Activated CD8-positive, alpha-beta memory T cell treated with anti-CD3 and anti-CD28 coated beads, Interleukin-2, amount 50 U/mL, for 24 hours (primary cell): Measurements from ENCODE around the gene HACE1.
"Not testable (repeated sequence)": the region's sequence is repeated elsewhere in the genome, so short reads cannot be mapped to it uniquely, and the experiment has no call there.

ENCODE experiments used
- DNase-seq: peaks from one replicate; pipeline ENCODE4 v3.0.0-alpha.2; 2020; ENCODE audit errors: extremely low read depth

Gene HACE1

DNA sequence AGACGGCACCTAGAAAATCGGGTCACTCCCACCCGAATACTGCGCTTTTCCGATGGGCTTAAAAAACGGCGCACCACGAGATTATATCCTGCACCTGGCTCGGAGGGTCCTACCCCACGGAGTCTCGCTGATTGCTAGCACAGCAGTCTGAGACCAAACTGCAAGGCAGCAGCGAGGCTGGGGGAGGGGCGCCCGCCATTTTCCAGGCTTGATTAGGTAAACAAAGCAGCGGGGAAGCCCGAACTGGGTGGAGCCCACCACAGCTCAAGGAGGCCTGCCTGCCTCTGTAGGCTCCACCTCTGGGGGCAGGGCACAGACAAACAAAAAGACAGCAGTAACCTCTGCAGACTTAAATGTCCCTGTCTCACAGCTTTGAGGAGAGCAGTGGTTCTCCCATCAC lies 122.2 kb downstream of the HACE1 start:
- DNase-seq, result not testable (repeated sequence)

DNA sequence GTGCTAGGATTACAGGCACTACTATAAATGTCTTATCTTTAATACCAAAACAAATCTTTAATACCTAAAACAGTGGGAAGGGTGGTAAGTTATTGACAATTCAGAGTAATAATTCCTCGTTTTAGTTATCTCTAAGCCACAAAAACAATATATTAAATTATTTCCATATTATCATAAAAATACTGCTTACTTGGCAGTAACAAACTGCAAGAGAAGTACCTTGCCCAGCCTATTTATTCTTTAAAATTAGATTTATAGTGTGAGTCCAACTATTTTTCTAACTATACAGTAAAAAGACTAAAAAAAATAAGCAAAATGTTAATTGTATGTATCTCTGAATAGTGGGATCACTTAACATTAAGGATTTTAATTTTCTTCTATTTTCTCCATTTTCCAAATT lies 123.2 kb downstream of the HACE1 start:
- no peak for DNase-seq

DNA sequence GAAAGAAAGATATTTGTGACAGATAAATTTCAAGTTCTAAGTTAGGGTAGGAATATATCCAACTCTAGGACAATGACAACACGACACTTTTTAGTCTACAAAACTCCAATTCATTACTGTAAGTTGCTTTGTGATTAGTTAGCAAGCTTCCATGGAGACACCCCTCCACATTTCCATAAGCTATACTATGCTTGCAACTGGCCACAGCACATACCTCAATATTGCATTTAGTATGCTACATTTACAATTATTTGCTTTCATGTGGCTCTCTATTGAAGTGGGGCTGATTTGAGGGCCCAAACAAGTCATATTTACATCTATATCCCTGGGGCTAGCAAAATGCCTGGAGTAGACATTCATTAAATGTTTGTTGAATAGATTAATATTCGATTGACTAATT lies 129.3 kb downstream of the HACE1 start:
- DNase-seq, result no peak

DNA sequence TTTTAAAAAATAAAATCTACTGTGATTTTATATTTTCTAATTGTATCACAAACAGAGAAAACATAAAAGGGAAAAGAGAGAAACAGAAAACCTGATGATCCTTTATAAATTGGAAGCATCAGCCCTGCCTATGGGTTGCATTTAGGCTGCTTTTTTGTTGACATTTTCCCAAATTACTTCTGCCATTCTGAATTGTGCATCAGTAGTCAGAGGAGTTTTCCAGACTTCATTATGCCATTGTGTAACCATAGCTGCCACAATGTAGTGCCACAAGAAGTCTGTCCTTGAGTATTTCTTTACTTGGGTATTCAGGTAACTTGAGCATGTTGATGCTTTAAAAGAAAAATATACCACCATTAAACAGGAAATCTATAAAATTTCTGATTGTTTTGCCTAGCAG lies 130.3 kb downstream of the HACE1 start:
- DNase-seq, result no peak

DNA sequence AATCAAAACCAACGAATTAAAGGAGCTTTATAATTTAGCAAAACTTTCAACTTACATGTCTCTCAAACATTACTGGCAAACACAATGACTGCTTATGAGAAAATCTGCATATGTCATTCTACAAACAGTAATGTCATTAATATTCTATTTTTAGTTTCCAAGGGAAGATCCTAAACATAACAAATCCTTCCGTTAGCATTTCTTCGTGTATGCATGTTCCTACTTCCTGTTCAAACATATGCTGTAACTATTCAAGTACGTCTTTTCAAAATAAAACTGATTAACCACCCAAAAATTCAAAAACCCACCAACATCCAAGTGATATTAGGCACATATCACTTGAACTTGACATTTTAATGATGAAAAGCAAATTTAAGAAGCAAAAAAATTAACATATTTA lies 131.3 kb downstream of the HACE1 start:
- DNase-seq, result no peak

DNA sequence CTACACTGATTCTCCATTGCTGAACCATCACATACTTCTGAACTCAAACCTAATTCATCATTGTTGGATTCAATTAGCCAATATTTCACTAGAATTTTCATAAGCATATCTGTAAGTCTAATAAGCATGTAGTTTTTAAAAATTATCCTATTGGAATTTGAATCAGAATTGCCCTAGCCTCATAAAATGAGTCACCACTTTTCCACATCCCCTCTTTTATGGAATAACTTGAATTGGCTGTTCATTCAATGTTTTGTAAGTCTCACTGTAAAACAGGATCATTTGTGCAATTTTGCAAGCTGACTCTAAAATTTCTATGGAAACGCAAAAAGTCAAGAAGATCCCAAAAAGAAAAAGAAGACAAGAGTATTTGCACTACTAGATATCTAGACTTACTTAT lies 141.0 kb downstream of the HACE1 start:
- DNase-seq, result no peak

DNA sequence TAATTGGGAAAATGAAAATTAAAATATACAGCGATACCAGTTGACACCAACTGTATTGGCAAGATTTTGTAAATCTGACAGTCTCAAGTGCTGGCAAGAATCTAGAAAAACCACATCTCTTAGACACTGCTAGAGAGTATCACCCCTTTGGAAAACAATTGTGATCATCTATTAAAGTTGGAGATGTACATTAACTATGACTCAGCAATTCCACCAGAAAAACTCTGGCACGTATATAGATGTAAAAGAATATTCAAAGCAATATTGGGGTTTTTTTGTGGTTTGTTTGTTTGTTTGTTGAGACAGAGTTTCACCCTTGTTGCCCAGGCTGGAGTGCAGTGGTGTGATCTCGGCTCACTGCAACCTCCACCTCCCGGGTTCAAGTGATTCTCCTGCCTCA lies 142.9 kb downstream of the HACE1 start:
- DNase-seq, result no peak

DNA sequence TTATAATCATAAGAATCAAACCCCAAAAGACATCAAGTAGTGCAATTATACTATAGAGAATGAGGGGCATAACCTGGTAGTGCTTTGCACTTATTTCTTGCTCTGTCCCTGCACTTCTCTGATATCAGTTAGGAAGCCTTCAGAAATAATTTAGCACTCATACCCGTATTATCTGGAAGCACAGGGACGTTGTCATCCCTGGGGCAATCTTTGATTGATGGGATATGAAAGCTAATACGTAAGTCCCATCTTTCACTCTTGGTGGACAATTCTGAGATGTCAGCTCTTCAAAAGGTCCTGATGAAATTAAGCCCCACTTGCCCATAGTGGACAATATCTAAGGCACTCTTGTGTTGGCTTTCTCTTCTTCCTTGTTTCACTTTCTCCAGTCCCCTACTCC lies 144.9 kb downstream of the HACE1 start:
- no peak for DNase-seq

DNA sequence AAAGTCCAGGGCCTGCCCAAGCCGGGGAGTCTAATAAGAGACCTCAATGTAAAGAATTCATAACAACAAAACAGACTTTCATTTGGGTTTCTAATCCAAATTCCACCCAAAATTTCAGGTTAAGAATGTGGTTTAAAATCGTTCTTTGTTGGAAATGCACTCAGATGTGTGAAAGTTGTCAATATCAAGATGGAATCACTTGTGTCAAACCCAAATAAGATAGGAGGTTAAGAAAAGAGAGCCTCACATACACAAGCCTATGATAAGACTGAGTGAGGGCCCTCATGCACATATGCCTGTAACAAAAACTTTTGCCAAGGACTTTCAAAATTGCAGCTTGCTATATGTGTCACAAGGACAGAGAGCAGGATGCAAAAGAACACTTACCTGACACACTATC lies 145.7 kb downstream of the HACE1 start:
- DNase-seq, result no peak

DNA sequence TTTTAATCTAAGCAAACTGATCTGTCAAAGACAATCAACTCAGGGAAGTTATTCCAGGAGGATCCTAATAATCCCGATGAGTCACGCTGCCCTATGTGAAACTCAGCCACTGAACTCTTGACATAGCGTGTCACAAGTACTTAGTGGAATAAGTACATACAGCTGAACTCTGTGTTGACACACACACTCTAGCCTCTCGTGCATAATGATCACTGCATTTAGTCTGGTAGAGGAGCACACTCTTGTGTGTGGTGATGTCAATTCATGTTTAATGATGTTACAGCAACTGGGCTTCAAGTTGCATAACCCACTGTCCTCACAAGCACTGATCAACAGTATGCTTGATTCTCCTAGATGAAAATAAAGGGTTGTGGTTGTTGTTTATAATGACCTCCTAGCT lies 148.3 kb downstream of the HACE1 start:
- DNase-seq, result no peak

DNA sequence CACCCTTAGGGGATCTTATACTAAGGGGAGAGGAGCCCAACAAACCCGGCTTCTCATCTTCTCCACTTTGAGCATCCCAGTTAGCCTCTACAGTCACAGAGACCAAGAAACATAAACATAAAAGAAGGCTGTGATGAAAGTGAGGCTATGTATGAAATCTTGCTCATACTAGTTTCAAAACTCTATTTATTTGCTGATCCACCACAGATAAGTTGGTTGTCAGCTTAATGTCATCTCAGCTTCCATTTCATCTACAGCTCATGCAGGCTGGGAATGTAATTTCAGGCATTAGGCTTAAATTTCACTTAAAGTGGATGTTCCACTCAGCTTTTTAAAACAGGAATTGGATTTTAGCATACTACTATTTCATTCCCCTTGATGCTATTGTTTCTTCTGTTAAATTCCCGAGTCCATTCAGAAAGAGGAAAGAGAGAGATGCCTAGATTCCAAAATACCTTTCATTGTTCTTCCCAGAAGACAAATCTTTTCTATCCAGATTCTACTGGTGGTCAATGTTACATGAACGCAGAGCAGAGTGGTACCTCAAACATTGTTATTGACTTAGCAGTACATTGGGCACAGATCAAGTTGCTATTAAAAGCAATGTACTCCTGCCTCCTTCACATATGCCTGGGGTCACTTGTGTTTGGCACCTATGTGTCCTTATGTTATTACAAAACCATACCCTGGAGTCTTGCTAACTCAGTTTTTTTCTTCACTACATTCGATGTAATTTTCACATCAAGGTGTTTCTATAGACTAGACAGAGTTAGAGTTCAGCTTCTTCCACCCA lies 149.0 kb downstream of the HACE1 start:
- no peak for DNase-seq

DNA sequence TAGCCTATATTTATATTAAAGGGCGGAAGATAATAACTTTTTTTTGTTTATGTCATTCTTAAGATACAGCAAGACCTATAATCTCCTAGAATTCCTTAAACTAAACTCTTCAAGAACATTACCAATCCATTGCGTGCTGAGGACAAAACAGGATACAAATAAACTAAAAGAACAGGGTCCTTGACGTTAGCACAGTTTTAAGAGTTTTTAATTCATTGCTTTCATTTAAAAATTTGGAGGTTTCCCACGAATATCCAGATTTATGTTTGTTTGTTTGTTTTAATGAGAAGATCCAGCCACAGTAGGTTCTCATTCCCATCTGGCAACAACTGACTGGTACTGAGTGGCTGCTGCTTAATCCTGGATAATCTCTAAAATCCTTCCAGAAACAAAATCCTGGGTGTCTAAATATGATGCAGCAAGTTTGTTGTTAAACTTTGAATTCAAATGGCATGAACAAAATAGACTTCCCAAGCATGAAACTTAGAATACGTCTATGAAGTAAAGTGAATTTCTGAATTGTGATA lies 153.7 kb downstream of the HACE1 start:
- DNase-seq, result no peak

DNA sequence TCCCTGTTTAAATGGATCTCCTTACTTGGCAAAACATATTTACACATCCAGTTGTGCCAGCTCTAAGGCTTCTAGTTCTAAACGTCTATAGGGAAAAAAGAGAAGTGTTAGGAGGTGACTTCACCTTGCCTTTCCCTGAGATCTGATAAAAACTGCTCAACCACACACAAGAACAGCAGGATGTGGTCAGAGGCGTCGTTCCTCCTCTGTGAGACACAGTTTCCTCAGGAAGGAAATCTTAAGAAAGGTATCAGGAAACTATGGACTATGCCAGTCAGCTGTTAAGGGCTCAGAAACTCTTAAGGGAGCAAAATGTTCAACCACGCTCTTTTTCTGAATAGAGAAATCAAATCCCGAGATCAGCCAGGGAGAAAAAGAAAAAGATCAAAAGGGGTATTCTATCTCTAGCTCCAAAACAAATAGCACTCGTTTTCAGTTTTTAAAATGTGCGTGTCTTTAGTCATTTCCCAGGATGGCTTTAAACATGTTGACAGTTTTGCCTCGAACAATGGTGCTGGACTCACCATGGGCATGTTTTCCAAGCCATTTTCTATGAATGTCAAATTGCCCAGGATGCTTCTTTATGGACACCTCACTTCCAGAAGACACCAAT lies 154.5 kb downstream of the HACE1 start:
- no peak for DNase-seq

DNA sequence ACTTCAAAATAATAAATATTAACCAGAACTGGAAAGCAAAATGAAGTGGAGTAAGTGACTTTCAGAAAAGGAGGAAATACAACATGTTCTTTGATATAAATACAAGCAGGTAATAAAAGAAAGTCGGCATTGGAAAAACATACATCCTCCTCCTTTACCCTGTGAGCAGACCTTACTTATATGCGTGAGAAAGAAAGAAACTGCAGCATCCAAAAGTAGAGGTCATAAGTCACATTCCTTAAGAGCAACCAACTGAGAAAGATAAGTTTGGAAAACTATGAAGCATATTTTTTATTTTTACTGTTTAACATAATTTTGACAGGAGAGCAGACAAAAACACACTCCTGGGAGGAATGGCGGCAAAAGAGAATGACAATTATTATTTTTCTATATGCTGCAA lies 155.5 kb downstream of the HACE1 start:
- DNase-seq, result no peak

DNA sequence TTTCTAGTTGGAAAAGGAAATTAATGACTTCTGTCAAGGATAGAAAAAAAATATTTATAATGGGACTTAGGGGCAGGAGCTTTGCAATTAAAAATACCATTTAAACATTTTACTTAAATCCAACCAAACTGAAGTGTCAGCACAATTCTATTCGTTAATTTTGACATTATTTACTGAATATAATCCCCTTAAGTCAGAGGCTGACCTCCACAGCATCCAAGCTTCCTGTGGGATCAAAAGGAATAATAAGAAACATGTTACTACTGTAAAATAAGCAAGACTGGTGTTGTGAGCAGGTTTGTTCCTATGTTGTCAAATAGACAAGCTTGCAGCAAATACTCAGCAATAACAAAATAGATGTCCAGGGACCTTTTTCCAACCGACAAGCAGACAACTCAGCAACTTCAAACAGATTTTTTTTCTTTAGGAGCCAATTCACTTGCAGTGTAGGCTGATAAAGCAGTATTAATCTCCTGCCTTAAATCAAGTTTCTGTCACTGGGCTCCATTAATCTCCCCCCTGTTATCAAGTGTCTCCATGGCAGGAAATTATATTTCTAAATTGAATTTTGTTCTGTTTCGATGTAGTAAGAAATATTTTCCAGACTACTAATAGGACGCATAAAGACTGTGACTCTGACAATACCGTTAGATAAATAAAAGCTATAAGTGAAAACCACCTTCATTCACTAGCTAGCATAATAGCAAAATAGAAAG lies 157.4 kb downstream of the HACE1 start:
- no peak for DNase-seq

DNA sequence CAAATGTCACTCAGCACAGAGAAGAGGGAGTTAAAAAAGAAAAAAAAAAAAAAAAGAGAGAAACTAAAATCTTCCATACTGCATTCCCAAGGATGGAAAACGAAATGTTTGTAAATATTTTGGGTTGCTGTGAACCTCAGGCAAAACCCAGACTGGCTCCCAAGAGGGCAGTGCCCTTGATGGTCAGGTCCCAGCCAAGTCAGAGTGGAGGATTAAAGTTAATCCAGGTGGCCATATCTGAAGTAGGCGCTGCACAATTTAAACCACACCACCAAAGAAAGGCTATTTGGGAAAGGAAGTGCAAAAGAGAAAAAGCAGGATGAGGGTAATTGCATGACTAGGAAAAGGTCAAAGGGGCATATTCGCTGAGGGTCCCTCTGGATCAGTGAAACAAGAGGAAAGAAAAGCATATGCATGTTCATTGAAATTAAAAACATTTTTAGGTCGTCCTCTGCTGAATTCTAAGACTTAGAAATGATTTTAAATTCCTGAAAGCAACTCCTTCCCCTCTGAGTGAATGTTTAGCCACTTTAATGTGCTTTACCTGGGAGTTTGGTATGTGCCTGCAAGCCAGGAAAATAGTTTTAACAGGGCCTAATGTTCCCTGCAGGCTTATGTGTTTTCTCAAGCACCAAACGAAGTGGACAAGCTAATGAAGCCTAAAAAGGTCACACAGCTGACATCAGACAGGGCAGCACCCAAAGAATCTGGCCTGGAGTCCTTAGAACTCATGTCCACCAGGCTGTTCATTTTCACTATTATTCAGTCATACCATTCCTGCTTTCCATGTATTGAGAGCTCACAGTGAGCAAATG lies 159.1 kb downstream of the HACE1 start:
- DNase-seq, result no peak

DNA sequence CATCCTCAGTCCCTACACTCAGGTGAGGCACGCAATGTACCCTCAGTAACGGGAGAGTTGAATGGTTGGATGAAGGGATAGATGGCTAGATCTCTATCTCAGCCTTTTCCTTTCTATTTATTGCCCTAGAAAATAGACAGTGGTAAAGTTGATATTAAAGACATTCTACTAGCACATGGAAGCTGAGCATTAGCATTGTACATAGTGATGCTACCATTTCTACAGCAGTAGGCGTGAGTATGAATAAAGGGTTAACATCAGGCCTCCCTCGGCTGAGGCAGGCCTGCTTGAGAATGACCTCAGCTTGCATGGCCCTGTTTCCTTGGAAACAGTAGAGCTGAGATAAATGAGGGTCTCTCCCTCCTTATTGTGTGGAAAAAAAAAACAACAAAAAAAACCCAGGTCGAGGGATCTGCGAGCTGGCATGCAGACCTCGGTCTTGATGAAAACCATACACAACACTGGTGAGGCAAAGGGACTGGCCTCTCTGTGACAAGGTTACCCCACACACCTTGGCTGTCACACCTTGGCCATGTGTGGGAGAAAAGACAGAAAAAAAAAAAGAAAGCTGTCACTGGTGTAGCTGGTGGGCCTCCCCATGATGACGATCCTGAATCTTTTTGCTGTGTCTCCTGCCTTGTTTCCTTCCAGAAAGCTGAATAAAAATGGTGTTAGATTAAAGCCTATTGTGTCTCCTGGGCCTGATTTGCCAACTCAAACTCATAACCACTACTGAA lies 160.0 kb downstream of the HACE1 start:
- DNase-seq, result no peak

DNA sequence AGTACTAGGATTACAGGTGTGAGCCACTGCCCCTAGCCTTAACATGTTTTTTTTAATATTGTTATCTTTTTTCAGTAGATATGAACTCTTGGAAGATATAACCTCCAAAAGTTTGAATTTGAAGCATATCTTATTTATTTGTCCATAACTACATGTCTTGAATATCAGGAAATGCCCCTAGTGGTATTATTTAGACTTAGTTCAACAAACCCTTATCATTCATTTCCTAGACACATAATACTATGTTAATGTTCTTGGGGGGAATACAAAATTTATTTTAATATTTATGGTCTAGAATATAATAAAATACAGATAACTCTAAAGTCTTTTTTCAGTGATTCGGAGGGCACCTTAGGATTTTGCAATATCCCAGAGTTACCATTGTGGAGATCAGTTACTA lies 160.7 kb downstream of the HACE1 start:
- DNase-seq, result no peak

DNA sequence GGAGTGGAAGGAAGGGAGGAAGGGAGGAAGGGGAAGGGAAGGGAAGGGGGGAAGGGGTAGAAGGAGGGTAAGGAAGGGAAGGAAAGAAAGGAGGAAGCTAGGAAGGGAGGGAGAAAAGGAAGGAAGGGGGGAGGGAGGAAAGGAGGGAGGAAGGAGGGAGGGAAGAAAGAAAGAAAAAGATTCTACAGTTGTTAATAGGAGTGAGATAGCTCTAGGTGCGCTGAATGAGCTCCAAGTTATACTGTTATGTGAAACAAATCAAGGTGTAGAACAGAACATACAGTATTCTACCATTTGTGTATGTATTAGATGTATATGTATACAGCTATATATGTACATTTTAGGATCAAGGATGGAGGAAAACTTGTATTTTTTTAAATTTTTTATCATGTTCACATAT lies 167.7 kb downstream of the HACE1 start:
- no peak for DNase-seq

DNA sequence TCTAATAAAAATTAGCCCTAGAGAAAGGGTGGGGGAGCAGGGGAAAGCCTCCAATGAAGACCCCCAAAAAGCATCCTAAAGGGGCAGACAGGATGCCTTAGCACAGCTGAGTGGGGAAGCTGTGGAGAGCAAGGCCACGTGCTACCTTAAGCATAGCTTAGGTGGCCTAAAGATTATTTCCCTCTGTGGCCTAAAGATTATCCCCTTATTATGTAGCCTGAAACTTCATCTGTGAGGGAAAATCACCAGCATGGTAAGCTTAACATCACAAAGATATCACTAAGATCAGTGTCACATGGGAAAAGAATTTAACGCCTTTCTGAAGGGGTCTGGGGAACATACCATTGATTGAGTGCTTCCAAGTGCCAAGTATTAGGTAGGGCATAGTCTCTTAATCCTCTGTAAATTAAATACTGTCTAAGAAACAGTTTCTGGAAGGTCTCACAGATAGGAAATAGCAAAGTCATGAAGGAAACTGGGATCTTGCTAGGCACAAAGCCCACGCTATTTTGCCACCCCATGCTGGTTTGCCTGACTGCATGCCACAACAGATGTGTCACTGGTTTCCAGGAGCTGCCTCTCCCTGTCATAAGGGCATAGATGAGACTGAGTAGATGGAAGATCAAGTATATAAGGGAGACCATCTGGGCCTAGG lies 170.0 kb downstream of the HACE1 start:
- DNase-seq, result no peak
